ENCODE measurements around the gene PPFIBP2. TPM values are rescaled to one million over a fixed set of nuclear protein-coding genes. Genes with fewer than 3 reads are reported as not detected.

The PPFIBP2 gene
- total RNA-seq, 1 donor from 2014 or later = 8.7 TPM

GRCh38 chr11:7648264-7648663 lies 134.5 kb downstream of the PPFIBP2 start:
- Histone ChIP-seq H3K36me3 (no peaks in the 10 kb centered on the region), H3K4me3 (no peak overlapping the region), H4K20me1 (ENCODE audit: low read depth) (no peaks in the 10 kb centered on the region), H2AFZ (replicated peaks) (no peak overlapping the region), H3K9me3 (ENCODE audit: low read depth) (no peaks in the 10 kb centered on the region), H3F3A (ENCODE audit: low read depth) (no peaks in the 10 kb centered on the region), H3K4me2 (no peak overlapping the region), H3K27me3 (no peaks in the 10 kb centered on the region), H3K27ac (no peak overlapping the region), H3K79me2 (ENCODE audit: low read depth) (no peaks in the 10 kb centered on the region), H3K4me1 (peaks cover 4% of the 10 kb centered on the region), H3K9ac (no peak overlapping the region)
- Mint-ChIP-seq H3K27me3 (ENCODE audit: insufficient read depth, low read depth) (peaks cover 2% of the 10 kb centered on the region), H3K36me3 (no peaks in the 10 kb centered on the region), H3K27ac (no peak overlapping the region), H3K4me3 (no peak overlapping the region), H3K4me1 (peaks cover 11% of the 10 kb centered on the region), H3K9me3 (peaks cover 6% of the 10 kb centered on the region)
- TF ChIP-seq CTCF (IDR thresholded peaks at IDR 0.05) = no peak
- TF ChIP-seq EZH2 (IDR thresholded peaks at IDR 0.05) = no peak
- TF ChIP-seq EZH2phosphoT487 (IDR thresholded peaks at IDR 0.05) = no peak
- DNase-seq (ENCODE audit: low spot score) = no peak

GRCh38 chr11:7651140-7651551 lies 137.3 kb downstream of the PPFIBP2 start:
- Mint-ChIP-seq H3K27me3 (ENCODE audit: insufficient read depth, low read depth) (peaks cover 3% of the 10 kb centered on the region), H3K4me3 (no peak overlapping the region), H3K36me3 (no peaks in the 10 kb centered on the region), H3K9me3 (no peaks in the 10 kb centered on the region), H3K4me1 (peaks cover 4% of the 10 kb centered on the region), H3K27ac (no peak overlapping the region)
- H3K4me2 ChIP-seq = no peak overlapping the region
- DNase-seq (ENCODE audit: low spot score) = no peak
- no peaks in the 10 kb centered on the region for H4K20me1 ChIP-seq (ENCODE audit: low read depth)
- no peaks in the 10 kb centered on the region for H3K79me2 ChIP-seq (ENCODE audit: low read depth)
- no peaks in the 10 kb centered on the region for H3F3A ChIP-seq (ENCODE audit: low read depth)
- no peak overlapping the region for H3K9ac ChIP-seq
- H3K27me3 ChIP-seq = no peaks in the 10 kb centered on the region
- no peaks in the 10 kb centered on the region for H3K36me3 ChIP-seq
- no peak overlapping the region for H2AFZ ChIP-seq (replicated peaks)
- no peak overlapping the region for H3K4me3 ChIP-seq
- H3K27ac ChIP-seq = no peak overlapping the region
- H3K4me1 ChIP-seq = no peaks in the 10 kb centered on the region
- TF ChIP-seq EZH2 (IDR thresholded peaks at IDR 0.05) (no peak), EZH2phosphoT487 (IDR thresholded peaks at IDR 0.05) (no peak), CTCF (IDR thresholded peaks at IDR 0.05) (no peak)
- H3K9me3 ChIP-seq (ENCODE audit: low read depth) = no peaks in the 10 kb centered on the region

GRCh38 chr11:7651700-7652099 lies 137.9 kb downstream of the PPFIBP2 start:
- Mint-ChIP-seq H3K27ac (no peak overlapping the region), H3K4me1 (peaks cover 4% of the 10 kb centered on the region), H3K4me3 (no peak overlapping the region), H3K27me3 (ENCODE audit: insufficient read depth, low read depth) (peaks cover 5% of the 10 kb centered on the region), H3K36me3 (no peaks in the 10 kb centered on the region), H3K9me3 (no peaks in the 10 kb centered on the region)
- Histone ChIP-seq H3K27me3 (no peaks in the 10 kb centered on the region), H3K79me2 (ENCODE audit: low read depth) (no peaks in the 10 kb centered on the region), H3K27ac (no peak overlapping the region), H3K36me3 (no peaks in the 10 kb centered on the region), H3K9me3 (ENCODE audit: low read depth) (no peaks in the 10 kb centered on the region), H4K20me1 (ENCODE audit: low read depth) (no peaks in the 10 kb centered on the region), H3F3A (ENCODE audit: low read depth) (no peaks in the 10 kb centered on the region), H3K9ac (no peak overlapping the region), H3K4me2 (no peak overlapping the region), H3K4me1 (no peaks in the 10 kb centered on the region), H2AFZ (replicated peaks) (no peak overlapping the region), H3K4me3 (no peak overlapping the region)
- DNase-seq (ENCODE audit: low spot score) = no peak
- TF ChIP-seq EZH2phosphoT487 (IDR thresholded peaks at IDR 0.05) (no peak), EZH2 (IDR thresholded peaks at IDR 0.05) (no peak), CTCF (IDR thresholded peaks at IDR 0.05) (no peak)

Measured in neural progenitor cell (in vitro differentiated cells).